Caco-2 (cell line): Measurements from ENCODE around the gene ETV6. TPM values are rescaled to one million over a fixed set of nuclear protein-coding genes. Genes with fewer than 3 reads are reported as not detected.

Source experiments
- BruUV-seq: library from RNA; stranded (reverse); fragments of 400-500 nt; replicated peaks from 2 replicates; lab custom pipeline; 2021; lab: Mats Ljungman, UMichigan
- CTCF ChIA-PET: fragments of 300-600 bp; sonication (Branson Sonifier 250); formaldehyde crosslinking; loops from one replicate; lab custom pipeline; 2022; ENCODE audit warnings: antibody characterized with exemption; lab: Charles Lee
- POLR2A ChIA-PET: fragments of 300-600 bp; sonication (Branson Sonifier 250); formaldehyde crosslinking; loops from one replicate; lab custom pipeline; 2022; ENCODE audit warnings: antibody characterized with exemption; lab: Charles Lee
- DNase-seq, 2 experiments: peaks; one replicate each; pipeline versions ENCODE4 v3.0.0 to v3.0.0-alpha.2; 2020 to 2022
- H3K27me3 ChIP-seq: replicated peaks from 2 replicates; pipeline ENCODE4 v1.6.0; 2011; ENCODE audit warnings: low read length; ENCODE audit not compliant: control insufficient read depth, insufficient read depth
- H3K36me3 ChIP-seq: 2 replicates; pipeline ENCODE4 v1.5.1; 2011; ENCODE audit warnings: low read length; ENCODE audit not compliant: control insufficient read depth, insufficient read depth
- H3K4me1 ChIP-seq: fragments of 250-450 bp; sonication (Bioruptor Pico); 2 replicates; pipeline ENCODE4 v1.5.1; 2020; ENCODE audit warnings: mild to moderate bottlenecking
- H3K4me3 ChIP-seq: 2 replicates; pipeline ENCODE4 v1.5.1; 2011; ENCODE audit warnings: low read depth, mild to moderate bottlenecking, control low read depth, low read length
- H3K9me3 ChIP-seq: fragments of 250-450 bp; sonication (Bioruptor Pico); 2 replicates; pipeline ENCODE4 v1.5.1; 2020; ENCODE audit warnings: mild to moderate bottlenecking, moderate library complexity
- H3K27ac Mint-ChIP-seq: one replicate; pipeline ENCODE4 v1.8.0; 2022; ENCODE audit warnings: mixed read lengths; ENCODE audit not compliant: unreplicated experiment
- H3K27me3 Mint-ChIP-seq: one replicate; pipeline ENCODE4 v1.8.0; 2022; ENCODE audit warnings: mixed read lengths; ENCODE audit not compliant: insufficient read depth, unreplicated experiment
- H3K36me3 Mint-ChIP-seq: one replicate; pipeline ENCODE4 v1.8.0; 2022; ENCODE audit warnings: mild to moderate bottlenecking, mixed read lengths; ENCODE audit not compliant: insufficient read depth, unreplicated experiment
- H3K4me1 Mint-ChIP-seq: one replicate; pipeline ENCODE4 v1.8.0; 2022; ENCODE audit warnings: low read depth, mixed read lengths; ENCODE audit not compliant: unreplicated experiment
- H3K4me3 Mint-ChIP-seq: one replicate; pipeline ENCODE4 v1.8.0; 2022; ENCODE audit warnings: mild to moderate bottlenecking, moderate library complexity, mixed read lengths; ENCODE audit not compliant: unreplicated experiment
- H3K9me3 Mint-ChIP-seq: one replicate; pipeline ENCODE4 v1.8.0; 2022; ENCODE audit warnings: mixed read lengths; ENCODE audit not compliant: unreplicated experiment
- CTCF ChIP-seq, 2 experiments: fragments of 200-600 bp in 1 of 2; IDR thresholded peaks; 1 replicate in 1 of 2; 2 replicates in 1 of 2; pipeline versions ENCODE4 v1.5.1 to v1.8.0; 2011 to 2022; ENCODE audit warnings: antibody characterized with exemption in 1 of 2, control low read depth in 1 of 2, inconsistent platforms in 1 of 2, low read depth in 1 of 2, low read length in 1 of 2, mild to moderate bottlenecking in 1 of 2, moderate library complexity in 1 of 2; ENCODE audit not compliant: insufficient read depth in 1 of 2, severe bottlenecking in 1 of 2, unreplicated experiment in 1 of 2
- intact Hi-C: fragments of 100-400 bp; cut with micrococcal nuclease; formaldehyde crosslinking; loops from one replicate; pipeline ENCODE4 v1.10.0; 2022; ENCODE audit not compliant: unreplicated experiment
- total RNA-seq: library from RNA; stranded (reverse); gene quantifications from 2 replicates; pipeline ENCODE4 v1.2.3, GENCODE V29; 2022

The ETV6 gene
- total RNA-seq, 1 experiment from 2014 or later = 15.6 TPM

DNA sequence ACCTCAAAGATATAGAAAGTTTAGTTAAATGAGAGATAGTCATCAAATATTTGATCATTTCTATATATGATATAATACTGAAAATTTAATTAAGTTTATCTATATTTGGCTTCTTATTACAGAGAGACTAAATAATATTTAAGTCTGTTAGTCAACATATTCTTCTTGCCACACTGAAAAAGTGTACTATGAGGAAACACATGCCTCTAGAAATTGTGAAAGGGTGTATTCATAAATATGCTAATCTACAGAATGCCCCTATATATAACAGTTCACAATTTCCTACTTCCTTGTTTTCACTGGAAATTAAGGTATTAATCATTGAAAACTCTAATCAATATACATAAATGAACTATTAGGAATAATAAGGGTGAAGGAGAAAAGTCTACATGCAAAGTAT lies 31.4 kb upstream of the ETV6 start:
- Mint-ChIP-seq H3K4me3 (no peak overlapping the region), H3K27ac (no peak overlapping the region), H3K4me1 (peaks cover 25% of the 10 kb centered on the region), H3K9me3 (no peaks in the 10 kb centered on the region), H3K27me3 (no peaks in the 10 kb centered on the region), H3K36me3 (no peaks in the 10 kb centered on the region)
- Histone ChIP-seq H3K4me3 (no peak overlapping the region), H3K9me3 (no peaks in the 10 kb centered on the region), H3K4me1 (peaks cover 9% of the 10 kb centered on the region), H3K36me3 (no peaks in the 10 kb centered on the region), H3K27me3 (no peaks in the 10 kb centered on the region)
- BruUV-seq = no TSS peak
- POLR2A ChIA-PET = no interaction called here
- intact Hi-C loops = no loop called here
- no peak for DNase-seq
- CTCF ChIA-PET = no interaction called here
- no peak for TF ChIP-seq CTCF (IDR thresholded peaks at IDR 0.05; ENCODE audit: insufficient read depth in 1 of 2, low read depth in 1 of 2, low read length in 1 of 2, severe bottlenecking in 1 of 2, unreplicated experiment in 1 of 2)

GRCh38 chr12:11621797-11622423 lies 27.6 kb upstream of the ETV6 start:
- Mint-ChIP-seq H3K36me3 (no peaks in the 10 kb centered on the region), H3K4me1 (peaks cover 26% of the 10 kb centered on the region), H3K27me3 (no peaks in the 10 kb centered on the region), H3K27ac (peak overlapping the region; percentile 80), H3K9me3 (no peaks in the 10 kb centered on the region), H3K4me3 (no peak overlapping the region)
- TF ChIP-seq CTCF (IDR thresholded peaks at IDR 0.05; ENCODE audit: insufficient read depth in 1 of 2, low read depth in 1 of 2, low read length in 1 of 2, severe bottlenecking in 1 of 2, unreplicated experiment in 1 of 2) = peak in 1 of 2 experiments; percentile 35
- ChIA-PET CTCF (interaction anchor here (0.6 kb wide), 1 partner anchor 269 kb away, joined by 3 read pairs; no protein-coding TSS in a partner anchor), POLR2A (interaction anchor here (0.5 kb wide), 1 partner anchor 156 kb away, joined by 3 read pairs; no protein-coding TSS in a partner anchor)
- Histone ChIP-seq H3K4me3 (no peak overlapping the region), H3K36me3 (no peaks in the 10 kb centered on the region), H3K27me3 (no peaks in the 10 kb centered on the region), H3K4me1 (peaks cover 19% of the 10 kb centered on the region), H3K9me3 (no peaks in the 10 kb centered on the region)
- no TSS peak for BruUV-seq
- DNase-seq = peak; percentile 29 to 45
- intact Hi-C loops = loop anchor here (5.0 to 10.0 kb wide), 2 partner anchors 215 to 263 kb away; no protein-coding TSS in a partner anchor

GRCh38 chr12:11622876-11623281 lies 26.6 kb upstream of the ETV6 start:
- no peaks in the 10 kb centered on the region for H3K36me3 Mint-ChIP-seq
- no peak for DNase-seq
- POLR2A ChIA-PET = interaction anchor here (0.6 kb wide), 1 partner anchor 15 kb away, joined by 3 read pairs; no protein-coding TSS in a partner anchor
- TF ChIP-seq CTCF (IDR thresholded peaks at IDR 0.05; ENCODE audit: insufficient read depth in 1 of 2, low read depth in 1 of 2, low read length in 1 of 2, severe bottlenecking in 1 of 2, unreplicated experiment in 1 of 2) = peak; percentile 22 to 27
- Histone ChIP-seq H3K4me3 (no peak overlapping the region), H3K9me3 (no peaks in the 10 kb centered on the region), H3K4me1 (peaks cover 19% of the 10 kb centered on the region), H3K27me3 (no peaks in the 10 kb centered on the region), H3K36me3 (no peaks in the 10 kb centered on the region)
- no peaks in the 10 kb centered on the region for H3K27me3 Mint-ChIP-seq
- intact Hi-C loops = loop anchor here (1.0 to 10.0 kb wide), 6 partner anchors 16 to 410 kb away; partner anchors contain the start of gene ETV6
- H3K4me3 Mint-ChIP-seq = peak overlapping the region; percentile 39
- CTCF ChIA-PET = interaction anchor here (1.8 to 2.1 kb wide), 2 partner anchors 41 to 410 kb away, joined by 7 to 9 read pairs; no protein-coding TSS in a partner anchor
- no TSS peak for BruUV-seq
- H3K9me3 Mint-ChIP-seq = no peaks in the 10 kb centered on the region
- peak overlapping the region; percentile 80 for H3K27ac Mint-ChIP-seq
- peaks cover 26% of the 10 kb centered on the region for H3K4me1 Mint-ChIP-seq
